Activated T-cell treated with anti-CD3 and anti-CD28 coated beads, Interleukin-2, amount 50 U/mL, for 72 hours (primary cell): Measurements from ENCODE around the gene SPATA31C1. TPM values are rescaled to one million over a fixed set of nuclear protein-coding genes. Genes with fewer than 3 reads are reported as not detected.
A peak's percentile ranks its signal among the peaks of the same experiment; 100 is the strongest.

Experiments used
- ATAC-seq, 2 donors: fragments of 150-1000 bp; cut with Tn5 transposase; replicated peaks in 1 of 2; 2 replicates each; pipeline ENCODE4 v1.10.0; 2021; ENCODE audit warnings: moderate library complexity in 2 of 2, mild to moderate bottlenecking in 1 of 2
- DNase-seq, 2 donors: peaks; one replicate each; pipeline ENCODE4 v3.0.0; 2021 to 2022; ENCODE audit warnings: mixed read lengths in 1 of 2
- H3K27ac Mint-ChIP-seq: one replicate; pipeline ENCODE4 v1.8.0; 2022; ENCODE audit warnings: mild to moderate bottlenecking, moderate library complexity, mixed read lengths
- H3K27me3 Mint-ChIP-seq: one replicate; pipeline ENCODE4 v1.8.0; 2022; ENCODE audit warnings: low read depth, mixed read lengths
- H3K36me3 Mint-ChIP-seq, 2 donors: one replicate each; pipeline ENCODE4 v1.8.0; 2022; ENCODE audit warnings: mixed read lengths in 2 of 2, mild to moderate bottlenecking in 1 of 2; ENCODE audit not compliant: insufficient read depth in 2 of 2
- H3K4me1 Mint-ChIP-seq: one replicate; pipeline ENCODE4 v1.8.0; 2022; ENCODE audit warnings: low read depth, mixed read lengths
- H3K4me3 Mint-ChIP-seq, 2 donors: one replicate each; pipeline ENCODE4 v1.8.0; 2022; ENCODE audit warnings: mild to moderate bottlenecking in 2 of 2, mixed read lengths in 2 of 2, moderate library complexity in 2 of 2
- H3K9me3 Mint-ChIP-seq, 2 donors: one replicate each; pipeline ENCODE4 v1.8.0; 2022; ENCODE audit warnings: mixed read lengths in 2 of 2
- total RNA-seq, 2 donors: library from RNA; stranded (reverse); gene quantifications; one replicate each; pipeline ENCODE4 v1.2.3, GENCODE V29; 2022

Gene SPATA31C1
- total RNA-seq, 2 donors from 2014 or later = not detected

DNA sequence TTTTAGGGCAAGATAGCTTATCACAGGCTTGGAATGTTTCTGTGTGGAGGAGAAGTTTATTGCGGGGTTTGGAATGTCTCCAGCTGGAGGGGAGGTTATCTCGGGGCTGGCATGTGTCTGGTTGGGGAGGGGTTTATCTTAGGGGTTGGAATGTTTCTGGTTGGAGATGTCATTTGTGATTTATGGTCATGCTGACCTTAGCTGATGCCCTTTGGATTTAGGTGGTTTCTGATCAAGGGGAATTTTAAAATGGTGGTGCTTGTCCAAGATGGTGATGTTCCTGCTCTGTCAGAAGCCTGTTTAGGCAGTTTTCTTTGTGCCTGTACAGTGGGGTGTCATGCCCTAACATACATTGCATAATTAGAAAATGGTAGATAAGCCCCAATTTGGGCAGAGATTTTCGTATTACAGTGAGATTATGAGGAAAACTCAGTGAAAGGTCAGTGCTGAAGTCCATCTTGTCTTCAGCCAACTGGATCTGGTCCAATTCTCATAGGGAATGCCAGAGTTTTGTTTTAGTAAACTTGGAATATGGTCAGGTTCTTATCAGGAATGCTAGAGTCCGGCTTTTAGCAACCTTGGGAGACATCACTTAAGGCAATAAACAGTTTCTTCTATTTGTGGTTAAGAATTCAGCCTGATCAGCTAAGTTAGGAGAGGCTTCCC is 42.3 kb downstream of the SPATA31C1 start:
- H3K27ac Mint-ChIP-seq = no peak overlapping the region
- DNase-seq (no peak), ATAC-seq (no peak)

GRCh38 chr9:87963770-87964169 is 46.0 kb downstream of the SPATA31C1 start:
- H3K27me3 Mint-ChIP-seq = peaks cover 20% of the 10 kb centered on the region
- peaks cover 0 to 3% of the 10 kb centered on the region in 2 donors for H3K36me3 Mint-ChIP-seq
- no peaks in the 10 kb centered on the region for H3K4me1 Mint-ChIP-seq
- H3K27ac Mint-ChIP-seq = no peak overlapping the region
- no peak for DNase-seq
- no peak overlapping the region for H3K4me3 Mint-ChIP-seq
- peaks cover 0 to 5% of the 10 kb centered on the region in 2 donors for H3K9me3 Mint-ChIP-seq
- no peak for ATAC-seq

More for the DNA sequence above, 42.3 kb downstream of the SPATA31C1 start:
- H3K36me3 Mint-ChIP-seq = peaks cover 0 to 3% of the 10 kb centered on the region in 2 donors
- H3K4me1 Mint-ChIP-seq = no peaks in the 10 kb centered on the region
- H3K9me3 Mint-ChIP-seq = peaks cover 0 to 5% of the 10 kb centered on the region in 2 donors
- no peak overlapping the region for H3K4me3 Mint-ChIP-seq
- peaks cover 38% of the 10 kb centered on the region for H3K27me3 Mint-ChIP-seq

DNA sequence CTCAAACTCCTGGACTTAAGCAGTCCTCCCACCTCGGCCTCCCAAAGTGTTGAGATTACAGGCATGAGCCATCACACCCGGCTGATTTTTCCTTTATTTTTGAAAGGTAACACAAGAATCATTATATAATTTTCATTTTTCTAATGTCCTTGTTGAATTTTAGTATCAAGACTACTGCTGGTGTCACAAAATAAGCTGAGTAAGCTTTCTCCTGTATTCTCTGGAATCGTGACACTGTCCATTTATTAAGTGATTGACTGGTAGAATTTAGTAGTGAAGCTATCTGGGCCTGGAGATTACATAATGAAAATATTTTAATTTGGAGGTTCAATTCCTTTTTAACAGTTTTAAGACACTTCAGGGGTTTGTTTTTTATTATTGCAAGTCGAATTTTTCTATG is 47.1 kb downstream of the SPATA31C1 start:
- no peak overlapping the region for H3K4me3 Mint-ChIP-seq
- ATAC-seq = no peak
- no peak overlapping the region for H3K27ac Mint-ChIP-seq
- no peaks in the 10 kb centered on the region for H3K36me3 Mint-ChIP-seq
- no peaks in the 10 kb centered on the region for H3K4me1 Mint-ChIP-seq
- no peaks in the 10 kb centered on the region for H3K9me3 Mint-ChIP-seq
- H3K27me3 Mint-ChIP-seq = peaks cover 14% of the 10 kb centered on the region
- DNase-seq = no peak

DNA sequence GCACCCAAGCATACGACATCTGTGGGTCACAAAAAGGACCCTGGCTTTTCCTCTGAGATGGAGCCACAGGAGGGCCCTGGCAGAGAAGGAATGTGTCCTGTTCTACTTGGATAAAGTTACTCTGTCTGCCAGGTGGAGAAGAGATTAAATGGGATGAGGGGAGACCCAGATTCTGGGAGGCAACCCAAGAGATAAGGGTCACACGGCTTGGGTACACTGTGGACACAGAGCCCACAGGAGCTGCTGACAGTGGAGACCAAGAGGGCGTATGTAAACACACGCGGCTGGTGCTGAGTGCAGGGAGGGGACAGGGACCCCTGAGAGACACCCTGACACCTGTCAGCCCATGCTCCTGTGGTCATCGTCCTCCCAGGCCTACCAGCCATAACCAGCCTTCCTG is 50.4 kb downstream of the SPATA31C1 start:
- Mint-ChIP-seq H3K9me3 (no peaks in the 10 kb centered on the region), H3K4me1 (peaks cover 7% of the 10 kb centered on the region), H3K27ac (no peak overlapping the region), H3K36me3 (no peaks in the 10 kb centered on the region), H3K27me3 (no peaks in the 10 kb centered on the region), H3K4me3 (no peak overlapping the region)
- DNase-seq (no peak), ATAC-seq (no peak)

DNA sequence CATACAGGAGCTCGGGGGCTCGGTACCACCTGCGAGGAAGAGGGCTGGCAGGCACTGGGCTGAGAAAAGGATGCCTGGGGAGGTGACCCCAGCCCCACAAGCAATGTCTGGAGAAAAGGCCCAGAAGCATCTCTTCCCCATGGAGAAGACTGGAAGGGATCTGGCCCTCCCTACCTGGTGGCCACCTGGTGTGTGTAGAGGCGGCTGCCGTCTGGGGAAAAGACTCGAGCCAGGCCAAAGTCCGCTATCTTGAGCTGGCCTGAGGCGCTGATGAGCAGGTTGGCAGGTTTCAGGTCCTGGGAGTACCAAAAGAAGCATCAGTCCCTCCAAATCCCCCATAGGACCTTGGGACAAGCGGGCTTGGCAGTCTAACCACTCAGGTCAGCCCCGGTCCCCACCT is 52.8 kb downstream of the SPATA31C1 start:
- Mint-ChIP-seq H3K36me3 (peaks cover 0 to 4% of the 10 kb centered on the region in 2 donors), H3K4me3 (no peak overlapping the region), H3K27me3 (no peaks in the 10 kb centered on the region), H3K9me3 (no peaks in the 10 kb centered on the region), H3K27ac (no peak overlapping the region), H3K4me1 (peaks cover 27% of the 10 kb centered on the region)
- ATAC-seq = no peak
- no peak for DNase-seq

DNA sequence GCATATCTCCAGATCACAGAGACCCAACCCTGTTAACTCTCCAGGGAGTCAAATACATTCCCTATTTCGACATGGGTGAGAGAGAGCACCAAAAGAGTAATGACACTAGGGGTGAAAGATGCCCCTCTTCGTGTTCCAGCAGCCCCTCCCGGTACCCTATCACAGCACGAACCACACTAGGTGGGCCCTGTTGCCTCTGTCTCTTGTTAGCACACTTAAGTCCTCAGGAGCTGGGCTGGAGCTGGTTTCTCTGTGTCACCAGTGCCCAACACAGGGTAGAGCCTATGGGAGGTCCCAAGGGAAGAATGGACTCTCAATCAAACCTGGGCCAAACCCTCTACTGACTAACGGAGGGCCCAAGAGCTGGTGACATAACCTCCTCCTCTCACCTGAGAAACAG is 55.4 kb downstream of the SPATA31C1 start:
- Mint-ChIP-seq H3K36me3 (peaks cover 0 to 4% of the 10 kb centered on the region in 2 donors), H3K27me3 (no peaks in the 10 kb centered on the region), H3K9me3 (no peaks in the 10 kb centered on the region), H3K4me3 (peak overlapping the region; percentile 84 to 93), H3K4me1 (peaks cover 27% of the 10 kb centered on the region), H3K27ac (peak overlapping the region; percentile 77)
- DNase-seq (no peak), ATAC-seq (no peak)

Other genes starting within 250 kb of the SPATA31C1 start
- 1 to 10 TPM; 2.4 to 5.6 TPM for gene CTSL, start 191.8 kb upstream of the SPATA31C1 start, total RNA-seq
- not detected for gene SPATA31E1, start 35.1 kb upstream of the SPATA31C1 start, total RNA-seq
- gene CDK20, start 56.6 kb downstream of the SPATA31C1 start, total RNA-seq = 1 to 10 TPM; 1.2 to 1.9 TPM
- gene SPATA31C2, start 220.5 kb downstream of the SPATA31C1 start, total RNA-seq = not detected